ENCODE data around the gene SBF2. TPM values are rescaled to one million over a fixed set of nuclear protein-coding genes. Genes with fewer than 3 reads are reported as not detected.

SBF2 gene
- total and polyA plus RNA-seq, 2 donors (not counting 1 experiment from before 2014, with no cell fraction given) = 5.6 to 17.7 TPM

DNA sequence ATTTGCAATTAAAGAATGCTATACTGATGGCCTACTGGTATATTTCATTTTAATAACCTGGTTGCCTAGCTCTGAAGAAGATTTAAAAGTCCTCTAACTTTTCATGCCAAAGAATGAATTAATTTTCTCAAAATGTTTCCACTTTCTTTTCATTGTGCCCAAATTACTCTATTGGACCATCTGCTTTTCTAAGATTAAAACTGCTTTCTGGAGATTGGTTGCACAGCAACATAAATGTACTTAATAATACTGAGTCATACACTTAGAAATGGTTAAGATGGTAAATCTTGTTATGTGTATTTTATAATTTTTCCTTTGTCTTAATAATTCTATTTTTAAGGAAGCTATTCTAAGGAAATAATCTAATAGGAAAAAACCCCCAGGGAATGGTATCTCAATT lies 479.9 kb downstream of the SBF2 start:
- peaks cover 0 to 2% of the 10 kb centered on the region in 2 experiments for H3K36me3 ChIP-seq (replicated peaks in 1 of 2; ENCODE audit: control extremely low read depth in 1 of 2, control insufficient read depth in 1 of 2, extremely low read depth in 1 of 2, insufficient read depth in 2 of 2, low read length in 1 of 2)
- ATAC-seq (ENCODE audit: low read depth) = no peak

GRCh38 chr11:9808943-9809342 lies 485.1 kb downstream of the SBF2 start:
- ChIA-PET POLR2A (no interaction called here), CTCF (no interaction called here)
- Mint-ChIP-seq H3K4me1 (no peaks in the 10 kb centered on the region), H3K27me3 (no peaks in the 10 kb centered on the region), H3K9me3 (ENCODE audit: insufficient read depth) (no peaks in the 10 kb centered on the region), H3K27ac (no peak overlapping the region), H3K4me3 (no peak overlapping the region)
- no peak for ATAC-seq (ENCODE audit: low read depth)
- Histone ChIP-seq H2AFZ (ENCODE audit: insufficient read depth, low read depth, low read length, poor library complexity, severe bottlenecking) (no peak overlapping the region), H3K79me2 (ENCODE audit: control insufficient read depth, insufficient read depth, low read length) (no peaks in the 10 kb centered on the region), H3K27ac (ENCODE audit: low read length in 2 of 2) (no peak overlapping the region), H3K9ac (ENCODE audit: low read length) (no peak overlapping the region), H3K27me3 (replicated peaks in 1 of 4; ENCODE audit: control extremely low read depth in 1 of 4, control insufficient read depth in 3 of 4, insufficient read depth in 4 of 4, low read length in 3 of 4) (no peaks in the 10 kb centered on the region), H3K4me3 (ENCODE audit: control extremely low read depth in 1 of 5, extremely low read depth in 1 of 5, insufficient read depth in 1 of 5, low read depth in 2 of 5, low read length in 4 of 5) (no peak overlapping the region), H3K4me2 (replicated peaks; ENCODE audit: low read depth, low read length, poor library complexity, severe bottlenecking) (no peak overlapping the region), H3K9me3 (ENCODE audit: control extremely low read depth in 1 of 3, control insufficient read depth in 2 of 3, insufficient read depth in 1 of 3, low read length in 2 of 3) (no peaks in the 10 kb centered on the region), H4K20me1 (ENCODE audit: control insufficient read depth, insufficient read depth, low read length, poor library complexity, severe bottlenecking) (no peaks in the 10 kb centered on the region), H3K36me3 (replicated peaks in 1 of 2; ENCODE audit: control extremely low read depth in 1 of 2, control insufficient read depth in 1 of 2, extremely low read depth in 1 of 2, insufficient read depth in 2 of 2, low read length in 1 of 2) (peaks cover 10 to 16% of the 10 kb centered on the region in 2 experiments), H3K4me1 (ENCODE audit: control insufficient read depth in 2 of 2, insufficient read depth in 2 of 2, low read length in 2 of 2) (no peaks in the 10 kb centered on the region)
- no peak for DNase-seq
- intact Hi-C loops (cut with micrococcal nuclease) = no loop called here
- WGBS (ENCODE audit: insufficient coverage) = 97% methylated on average over 6 of the region's 7 CpGs
- no peak for TF ChIP-seq CTCF (IDR thresholded peaks at IDR 0.05)
- no peak for TF ChIP-seq EZH2 (IDR thresholded peaks at IDR 0.05; ENCODE audit: borderline replicate concordance, insufficient read depth, low read depth, low read length, poor library complexity, severe bottlenecking)

More for the DNA sequence above, 479.9 kb downstream of the SBF2 start:
- Mint-ChIP-seq H3K4me1 (no peaks in the 10 kb centered on the region), H3K27ac (no peak overlapping the region), H3K9me3 (ENCODE audit: insufficient read depth) (no peaks in the 10 kb centered on the region), H3K27me3 (no peaks in the 10 kb centered on the region), H3K4me3 (no peak overlapping the region)
- CTCF ChIA-PET = no interaction called here
- H3K9ac ChIP-seq (ENCODE audit: low read length) = no peak overlapping the region
- no peaks in the 10 kb centered on the region for H3K9me3 ChIP-seq (ENCODE audit: control extremely low read depth in 1 of 3, control insufficient read depth in 2 of 3, insufficient read depth in 1 of 3, low read length in 2 of 3)
- no peak overlapping the region for H2AFZ ChIP-seq (ENCODE audit: insufficient read depth, low read depth, low read length, poor library complexity, severe bottlenecking)
- no peaks in the 10 kb centered on the region for H3K27me3 ChIP-seq (replicated peaks in 1 of 4; ENCODE audit: control extremely low read depth in 1 of 4, control insufficient read depth in 3 of 4, insufficient read depth in 4 of 4, low read length in 3 of 4)
- H3K79me2 ChIP-seq (ENCODE audit: control insufficient read depth, insufficient read depth, low read length) = no peaks in the 10 kb centered on the region
- H3K4me1 ChIP-seq (ENCODE audit: control insufficient read depth in 2 of 2, insufficient read depth in 2 of 2, low read length in 2 of 2) = no peaks in the 10 kb centered on the region
- DNase-seq = no peak
- no peak overlapping the region for H3K4me3 ChIP-seq (ENCODE audit: control extremely low read depth in 1 of 5, extremely low read depth in 1 of 5, insufficient read depth in 1 of 5, low read depth in 2 of 5, low read length in 4 of 5)
- H4K20me1 ChIP-seq (ENCODE audit: control insufficient read depth, insufficient read depth, low read length, poor library complexity, severe bottlenecking) = no peaks in the 10 kb centered on the region
- TF ChIP-seq CTCF (IDR thresholded peaks at IDR 0.05) (no peak), EZH2 (IDR thresholded peaks at IDR 0.05; ENCODE audit: borderline replicate concordance, insufficient read depth, low read depth, low read length, poor library complexity, severe bottlenecking) (no peak)
- POLR2A ChIA-PET = no interaction called here
- H3K27ac ChIP-seq (ENCODE audit: low read length in 2 of 2) = no peak overlapping the region
- no peak overlapping the region for H3K4me2 ChIP-seq (replicated peaks; ENCODE audit: low read depth, low read length, poor library complexity, severe bottlenecking)
- intact Hi-C loops (cut with micrococcal nuclease) = no loop called here

Measured in B cell (primary cell).